Ascending aorta (tissue), 2 donors: ENCODE data around the gene ANKK1. TPM values are rescaled to one million over a fixed set of nuclear protein-coding genes. Genes with fewer than 3 reads are reported as not detected.

Source experiments
- DNase-seq, 2 donors: peaks; one replicate each; pipeline ENCODE4 v3.0.0-alpha.2; 2019; ENCODE audit warnings: low spot score in 2 of 2
- H3K27ac ChIP-seq, 2 donors: fragments of 200-600 bp; sonication (generic); one replicate each; pipeline ENCODE4 v1.5.1; 2016 to 2017; ENCODE audit warnings: mild to moderate bottlenecking in 1 of 2
- H3K27me3 ChIP-seq: fragments of 200-600 bp; sonication (generic); one replicate; pipeline ENCODE4 v1.5.1; 2017
- H3K36me3 ChIP-seq, 2 donors: fragments of 200-600 bp; sonication (generic); one replicate each; pipeline ENCODE4 v1.5.1; 2016
- H3K4me1 ChIP-seq, 2 donors: fragments of 200-600 bp; sonication (generic); one replicate each; pipeline ENCODE4 v1.5.1; 2016 to 2017; ENCODE audit warnings: mild to moderate bottlenecking in 1 of 2
- H3K4me3 ChIP-seq, 2 donors: fragments of 200-600 bp; sonication (generic); one replicate each; pipeline ENCODE4 v1.5.1; 2016 to 2017; ENCODE audit warnings: mild to moderate bottlenecking in 1 of 2
- H3K9me3 ChIP-seq, 2 donors: fragments of 200-600 bp; sonication (generic); one replicate each; pipeline ENCODE4 v1.5.1; 2016
- CTCF ChIP-seq, 3 experiments: fragments of 200-600 bp in 2 of 3; fragments of 450-650 bp in 1 of 3; sonication (generic) in 2 of 3; IDR thresholded peaks; one replicate each; pipeline ENCODE4 v1.5.1; 2016 to 2019; ENCODE audit warnings: antibody characterized with exemption in 3 of 3, mild to moderate bottlenecking in 1 of 3, moderate library complexity in 1 of 3
- intact Hi-C: fragments of 100-400 bp; cut with DNase I; formaldehyde crosslinking; loops from one replicate; pipeline ENCODE4 v1.15.1; 2023
- total RNA-seq: library from RNA; depleted of rRNA; stranded (reverse); fragments of >200 nt; gene quantifications from one replicate; pipeline ENCODE4 v1.1.0, GENCODE V29; 2016

Gene ANKK1
- total RNA-seq, result not detected

GRCh38 chr11:113387605-113388211 lies at the start of gene ANKK1:
Gene ANKK1, plus strand, starts transcription at chr11:113387779. Its CDS starts 106 bp downstream, at chr11:113387885.
- TF ChIP-seq CTCF (IDR thresholded peaks at IDR 0.05), result peak in 1 of 3 experiments; percentile 10
- Histone ChIP-seq H3K9me3 (no peaks in the 10 kb centered on the region), H3K27ac (no peak within 1 kb of the TSS), H3K4me1 (no peaks in the 10 kb centered on the region), H3K36me3 (no peaks in the 10 kb centered on the region), H3K4me3 (peak within 1 kb of the TSS in 1 of 2 donors; percentile 33), H3K27me3 (peaks cover 8% of the 10 kb centered on the region)
- peak in 1 of 2 donors; percentile 52 for DNase-seq
- intact Hi-C loops, result no loop called here

GRCh38 chr11:113338730-113339129 lies 48.8 kb upstream of the ANKK1 start:
- H3K9me3 ChIP-seq, result no peaks in the 10 kb centered on the region
- no peak for TF ChIP-seq CTCF (IDR thresholded peaks at IDR 0.05)
- H3K27me3 ChIP-seq, result no peaks in the 10 kb centered on the region
- H3K36me3 ChIP-seq, result peaks cover 25 to 78% of the 10 kb centered on the region in 2 donors
- no peaks in the 10 kb centered on the region for H3K4me1 ChIP-seq
- no peak for DNase-seq
- no peak overlapping the region for H3K4me3 ChIP-seq
- intact Hi-C loops, result no loop called here
- H3K27ac ChIP-seq, result no peak overlapping the region

GRCh38 chr11:113339929-113340589 lies 47.5 kb upstream of the ANKK1 start:
- H3K9me3 ChIP-seq, result no peaks in the 10 kb centered on the region
- peaks cover 27 to 75% of the 10 kb centered on the region in 2 donors for H3K36me3 ChIP-seq
- no peaks in the 10 kb centered on the region for H3K4me1 ChIP-seq
- intact Hi-C loops, result no loop called here
- no peak for TF ChIP-seq CTCF (IDR thresholded peaks at IDR 0.05)
- no peaks in the 10 kb centered on the region for H3K27me3 ChIP-seq
- no peak overlapping the region for H3K4me3 ChIP-seq
- DNase-seq, result no peak
- H3K27ac ChIP-seq, result no peak overlapping the region

GRCh38 chr11:113341388-113342165 lies 46.0 kb upstream of the ANKK1 start:
- DNase-seq, result no peak
- H3K36me3 ChIP-seq, result peaks cover 20 to 68% of the 10 kb centered on the region in 2 donors
- no peak for TF ChIP-seq CTCF (IDR thresholded peaks at IDR 0.05)
- H3K27ac ChIP-seq, result no peak overlapping the region
- H3K4me1 ChIP-seq, result no peaks in the 10 kb centered on the region
- no peaks in the 10 kb centered on the region for H3K27me3 ChIP-seq
- intact Hi-C loops, result no loop called here
- no peaks in the 10 kb centered on the region for H3K9me3 ChIP-seq
- H3K4me3 ChIP-seq, result no peak overlapping the region

GRCh38 chr11:113345978-113346377 lies 41.6 kb upstream of the ANKK1 start:
- intact Hi-C loops, result no loop called here
- Histone ChIP-seq H3K27me3 (no peaks in the 10 kb centered on the region), H3K4me1 (no peaks in the 10 kb centered on the region), H3K27ac (no peak overlapping the region), H3K4me3 (no peak overlapping the region), H3K9me3 (no peaks in the 10 kb centered on the region), H3K36me3 (peaks cover 14 to 47% of the 10 kb centered on the region in 2 donors)
- TF ChIP-seq CTCF (IDR thresholded peaks at IDR 0.05), result no peak
- DNase-seq, result no peak
